Measurements from ENCODE around the gene FMN2. TPM values are rescaled to one million over a fixed set of nuclear protein-coding genes. Genes with fewer than 3 reads are reported as not detected.

Gene FMN2
- total RNA-seq, 1 experiment from 2014 or later = 5.3 TPM

- Mint-ChIP-seq H3K27ac (ENCODE audit: low read depth, unreplicated experiment) (no peak overlapping the region), H3K36me3 (ENCODE audit: insufficient read depth, unreplicated experiment) (no peaks in the 10 kb centered on the region), H3K9me3 (ENCODE audit: unreplicated experiment) (no peaks in the 10 kb centered on the region), H3K27me3 (ENCODE audit: insufficient read depth, unreplicated experiment) (no peaks in the 10 kb centered on the region), H3K4me3 (ENCODE audit: unreplicated experiment) (no peak overlapping the region), H3K4me1 (ENCODE audit: insufficient read depth, unreplicated experiment) (no peaks in the 10 kb centered on the region)
- intact Hi-C loops (cut with micrococcal nuclease) = no loop called here
- BruUV-seq (replicated peaks) = no TSS peak
- DNase-seq (ENCODE audit: unreplicated experiment) = no peak
- POLR2A ChIA-PET = interaction anchor here (0.7 kb wide), 1 partner anchor 77 kb away, joined by 3 read pairs; no protein-coding TSS in a partner anchor
- CTCF ChIA-PET = no interaction called here
- no peak for TF ChIP-seq CTCF (IDR thresholded peaks at IDR 0.05; ENCODE audit: unreplicated experiment)
Measured at GRCh38 chr1:240508950-240509349, 417.3 kb downstream of the FMN2 start.

GRCh38 chr1:240511789-240512188, 420.1 kb downstream of the FMN2 start:
- Mint-ChIP-seq H3K27ac (ENCODE audit: low read depth, unreplicated experiment) (no peak overlapping the region), H3K4me1 (ENCODE audit: insufficient read depth, unreplicated experiment) (no peaks in the 10 kb centered on the region), H3K9me3 (ENCODE audit: unreplicated experiment) (no peaks in the 10 kb centered on the region), H3K36me3 (ENCODE audit: insufficient read depth, unreplicated experiment) (no peaks in the 10 kb centered on the region), H3K27me3 (ENCODE audit: insufficient read depth, unreplicated experiment) (no peaks in the 10 kb centered on the region), H3K4me3 (ENCODE audit: unreplicated experiment) (no peak overlapping the region)
- no peak for TF ChIP-seq CTCF (IDR thresholded peaks at IDR 0.05; ENCODE audit: unreplicated experiment)
- POLR2A ChIA-PET = no interaction called here
- DNase-seq (ENCODE audit: unreplicated experiment) = no peak
- CTCF ChIA-PET = interaction anchor here (0.6 to 1.1 kb wide), 3 partner anchors 11 to 368 kb away, joined by 3 to 4 read pairs (median 3); no protein-coding TSS in a partner anchor
- intact Hi-C loops (cut with micrococcal nuclease) = no loop called here
- BruUV-seq (replicated peaks) = no TSS peak

- no peak for TF ChIP-seq CTCF (IDR thresholded peaks at IDR 0.05; ENCODE audit: unreplicated experiment)
- no TSS peak for BruUV-seq (replicated peaks)
- H3K4me1 Mint-ChIP-seq (ENCODE audit: insufficient read depth, unreplicated experiment) = no peaks in the 10 kb centered on the region
- no peaks in the 10 kb centered on the region for H3K9me3 Mint-ChIP-seq (ENCODE audit: unreplicated experiment)
- DNase-seq (ENCODE audit: unreplicated experiment) = no peak
- CTCF ChIA-PET = interaction anchor here (0.8 kb wide), 1 partner anchor 14 kb away, joined by 5 read pairs; no protein-coding TSS in a partner anchor
- no peak overlapping the region for H3K27ac Mint-ChIP-seq (ENCODE audit: low read depth, unreplicated experiment)
- POLR2A ChIA-PET = interaction anchor here (0.7 kb wide), 1 partner anchor 326 kb away, joined by 4 read pairs; no protein-coding TSS in a partner anchor
- H3K4me3 Mint-ChIP-seq (ENCODE audit: unreplicated experiment) = no peak overlapping the region
- no peaks in the 10 kb centered on the region for H3K36me3 Mint-ChIP-seq (ENCODE audit: insufficient read depth, unreplicated experiment)
- no peaks in the 10 kb centered on the region for H3K27me3 Mint-ChIP-seq (ENCODE audit: insufficient read depth, unreplicated experiment)
- intact Hi-C loops (cut with micrococcal nuclease) = no loop called here
Measured at GRCh38 chr1:240515505-240515904, 423.8 kb downstream of the FMN2 start.

- Mint-ChIP-seq H3K27ac (ENCODE audit: low read depth, unreplicated experiment) (no peak overlapping the region), H3K4me3 (ENCODE audit: unreplicated experiment) (no peak overlapping the region), H3K27me3 (ENCODE audit: insufficient read depth, unreplicated experiment) (no peaks in the 10 kb centered on the region), H3K4me1 (ENCODE audit: insufficient read depth, unreplicated experiment) (no peaks in the 10 kb centered on the region), H3K9me3 (ENCODE audit: unreplicated experiment) (no peaks in the 10 kb centered on the region), H3K36me3 (ENCODE audit: insufficient read depth, unreplicated experiment) (no peaks in the 10 kb centered on the region)
- TF ChIP-seq CTCF (IDR thresholded peaks at IDR 0.05; ENCODE audit: unreplicated experiment) = no peak
- POLR2A ChIA-PET = interaction anchor here (1.3 kb wide), 1 partner anchor 9 kb away, joined by 3 read pairs; no protein-coding TSS in a partner anchor
- CTCF ChIA-PET = interaction anchor here (0.7 kb wide), 1 partner anchor 516 kb away, joined by 3 read pairs; no protein-coding TSS in a partner anchor
- intact Hi-C loops (cut with micrococcal nuclease) = no loop called here
- no TSS peak for BruUV-seq (replicated peaks)
- no peak for DNase-seq (ENCODE audit: unreplicated experiment)
Measured at GRCh38 chr1:240516069-240516468, 424.4 kb downstream of the FMN2 start.
